ENCODE measurements around the gene PPP1R9A.

PPP1R9A gene

DNA sequence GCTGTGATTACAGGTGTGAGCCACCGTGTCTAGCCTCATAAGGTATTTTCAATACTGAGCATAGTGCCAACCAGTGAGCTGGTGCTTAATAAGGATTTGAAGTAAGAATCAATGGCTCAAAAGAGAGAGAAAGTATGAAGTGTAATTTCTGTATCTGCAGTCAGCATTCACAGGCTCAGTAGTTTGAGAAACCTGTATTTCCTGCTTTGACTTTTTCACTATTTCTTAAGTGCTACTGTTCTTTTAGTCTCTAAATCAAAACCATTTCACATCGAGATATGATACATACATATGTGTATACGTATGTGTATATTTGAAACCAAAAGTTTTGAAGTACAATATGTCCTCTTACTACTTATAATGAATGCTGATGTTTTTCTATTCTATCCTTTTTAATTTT is 189.9 kb downstream of the PPP1R9A start:
- no peak for DNase-seq (ENCODE audit: low read depth, low spot score)

DNA sequence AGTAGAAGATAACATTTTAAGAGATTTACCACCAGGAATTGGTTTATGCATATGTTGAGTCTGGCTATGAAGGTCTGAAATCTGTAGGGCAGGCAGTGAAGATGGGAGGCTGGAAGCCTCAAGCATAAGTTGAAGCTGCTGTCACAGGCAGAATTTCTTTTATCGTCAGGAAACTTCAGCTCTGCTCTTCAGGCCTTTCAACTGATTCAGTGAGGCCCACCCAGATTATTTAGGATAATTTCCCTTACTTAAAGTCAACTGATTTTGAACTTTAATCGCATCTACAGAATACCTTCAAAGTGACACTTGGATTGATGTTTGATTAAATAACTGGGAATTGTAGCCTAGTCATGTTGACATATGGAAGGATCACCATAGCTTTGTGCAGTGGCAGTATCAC is 190.5 kb downstream of the PPP1R9A start:
- no peak for DNase-seq (ENCODE audit: low read depth, low spot score)

DNA sequence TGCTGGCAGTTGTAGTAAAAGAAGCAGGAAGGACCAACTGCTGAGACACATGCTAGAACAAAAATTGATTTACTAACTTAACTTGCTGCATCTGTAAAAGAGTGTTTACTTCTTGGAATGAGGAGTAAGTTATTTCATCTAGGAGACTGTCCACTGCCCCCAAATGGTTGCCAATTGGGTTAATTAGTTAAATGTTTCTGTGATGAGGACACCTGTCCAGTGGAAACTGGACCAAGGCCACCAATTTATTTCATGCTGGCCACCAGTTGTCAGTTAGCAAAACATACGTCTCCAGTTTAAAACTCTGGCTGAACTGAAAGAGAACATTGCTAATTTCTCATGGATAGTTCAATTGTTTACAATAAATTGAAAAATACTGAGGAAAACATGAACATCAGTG is 191.7 kb downstream of the PPP1R9A start:
- DNase-seq (ENCODE audit: low read depth, low spot score) = no peak

DNA sequence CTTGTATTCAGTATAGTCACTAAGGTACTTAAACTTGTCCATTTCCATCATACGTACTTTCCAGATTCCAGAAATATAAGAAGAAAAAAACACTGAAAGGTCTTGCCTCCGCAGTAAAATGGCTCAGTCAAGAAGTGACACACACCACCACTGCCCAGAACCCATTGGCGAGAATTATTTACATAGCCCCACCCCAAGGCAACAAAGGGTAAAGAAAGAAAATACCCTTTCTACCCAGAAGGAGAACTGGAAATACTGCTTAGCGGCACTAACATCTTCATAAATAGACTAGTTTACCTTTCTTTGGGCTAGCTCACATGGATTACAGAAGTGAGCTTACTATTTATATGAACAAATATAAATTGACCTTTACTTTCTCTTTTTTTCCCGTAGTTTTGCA is 194.0 kb downstream of the PPP1R9A start:
- DNase-seq (ENCODE audit: low read depth, low spot score) = no peak

DNA sequence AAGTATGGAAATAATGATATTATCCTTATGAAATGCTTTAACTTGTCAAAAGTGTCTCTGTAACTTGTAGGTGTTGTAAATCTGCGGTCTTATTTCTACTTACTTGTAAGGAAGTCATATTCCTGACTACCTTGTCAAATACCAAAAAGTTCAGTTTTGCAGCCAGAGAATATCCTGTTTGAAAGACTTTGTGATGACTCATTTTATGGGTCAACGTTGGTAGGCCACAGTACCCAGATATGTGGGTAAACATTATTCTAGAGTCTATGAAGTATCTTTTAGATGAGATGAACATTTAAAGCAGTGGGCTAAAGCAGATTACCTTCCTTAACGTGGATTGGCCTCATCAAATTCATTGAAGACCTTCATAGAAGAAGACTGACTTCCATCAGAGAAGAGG is 195.3 kb downstream of the PPP1R9A start:
- DNase-seq (ENCODE audit: low read depth, low spot score) = no peak

DNA sequence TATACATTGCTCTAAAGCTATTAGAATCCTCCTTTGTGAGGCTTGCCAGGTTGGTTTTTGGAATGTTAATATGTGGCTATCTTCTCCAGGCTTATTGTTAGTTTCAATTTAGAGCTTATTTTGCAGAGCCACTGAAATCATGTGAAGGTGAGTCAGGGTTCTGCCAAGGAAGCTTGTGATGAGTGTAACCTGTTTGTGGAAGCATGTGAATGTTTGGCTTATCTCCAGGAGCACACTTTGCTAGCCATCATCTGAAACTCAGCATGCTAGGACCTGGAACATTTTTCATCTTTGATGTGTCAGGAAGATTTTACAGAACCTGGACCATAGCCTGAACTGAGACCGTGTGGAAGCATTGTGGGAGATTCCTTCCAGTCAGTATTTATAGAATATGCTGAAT is 197.3 kb downstream of the PPP1R9A start:
- DNase-seq (ENCODE audit: low read depth, low spot score) = no peak

DNA sequence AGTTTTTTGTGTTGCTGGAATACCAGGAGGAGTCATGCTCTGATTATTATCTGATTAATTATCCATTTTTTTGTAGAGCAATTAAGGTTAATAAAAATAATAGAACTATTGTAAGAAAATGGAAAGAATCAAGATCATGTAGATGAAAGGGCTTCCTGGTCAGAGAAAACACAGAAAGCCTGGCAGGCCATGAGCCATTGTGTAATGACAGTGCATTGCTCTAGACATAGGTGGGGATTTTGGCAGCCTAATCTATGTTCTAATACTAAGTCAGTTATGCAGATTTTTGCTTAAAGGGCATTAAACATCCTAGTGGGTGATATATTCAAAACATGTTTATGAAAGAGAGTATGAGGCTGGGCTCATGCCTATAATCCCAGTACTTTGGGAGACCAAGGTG is 198.2 kb downstream of the PPP1R9A start:
- no peak for DNase-seq (ENCODE audit: low read depth, low spot score)

DNA sequence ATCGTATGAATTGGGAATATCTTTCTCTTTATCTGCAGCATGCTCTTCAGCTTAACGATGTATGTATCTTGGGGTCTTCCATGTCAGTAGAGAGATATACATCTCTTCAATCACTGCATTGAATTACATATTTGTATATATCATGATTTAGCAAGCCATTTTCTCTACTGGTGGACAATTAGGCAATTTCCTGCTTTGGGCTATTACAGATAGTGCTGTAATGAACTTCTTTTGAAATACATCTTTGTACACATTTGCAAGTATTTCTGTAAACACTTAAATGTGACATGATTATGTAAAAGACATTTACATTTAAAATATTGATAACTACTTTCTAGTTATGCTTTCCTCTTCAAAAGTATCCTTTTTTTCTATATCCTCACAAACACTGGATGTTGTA is 199.0 kb downstream of the PPP1R9A start:
- no peak for DNase-seq (ENCODE audit: low read depth, low spot score)

DNA sequence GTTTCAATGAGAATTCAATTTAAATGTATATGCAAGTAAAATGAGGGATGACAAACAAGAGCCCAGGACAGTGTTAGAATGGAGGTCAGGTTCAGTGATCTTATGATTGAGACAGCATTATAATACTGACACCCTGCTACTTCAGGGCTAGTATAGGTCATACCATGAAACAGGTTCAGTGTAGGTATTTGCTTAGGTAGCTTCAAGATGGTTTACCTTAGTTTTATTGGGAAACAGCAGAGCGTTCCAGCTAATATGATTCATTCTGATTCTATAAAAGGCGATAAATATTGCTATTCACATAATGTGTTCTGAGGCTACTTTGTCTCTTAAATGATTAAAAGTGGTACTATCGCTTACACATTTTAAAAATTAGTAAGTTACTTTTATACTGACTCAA is 203.3 kb downstream of the PPP1R9A start:
- DNase-seq (ENCODE audit: low read depth, low spot score) = no peak

DNA sequence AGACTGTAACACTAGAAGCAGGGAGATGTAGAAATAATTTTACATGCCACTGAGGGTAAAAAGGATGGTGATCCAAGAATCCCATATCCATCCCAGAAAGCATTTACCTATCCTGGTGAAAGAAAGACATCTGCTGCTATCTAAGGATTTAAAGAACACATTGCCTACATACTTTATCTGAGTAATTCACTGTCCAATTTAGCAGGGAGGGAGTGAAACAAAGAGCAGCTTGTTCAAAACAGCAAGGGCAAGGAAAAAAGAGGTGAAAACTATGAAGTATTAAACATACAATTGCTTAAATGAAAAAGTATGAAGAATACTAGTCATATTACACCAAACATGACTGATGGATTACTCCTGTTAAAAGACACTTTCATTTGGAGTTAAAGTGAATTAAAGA is 206.2 kb downstream of the PPP1R9A start:
- DNase-seq (ENCODE audit: low read depth, low spot score) = no peak

DNA sequence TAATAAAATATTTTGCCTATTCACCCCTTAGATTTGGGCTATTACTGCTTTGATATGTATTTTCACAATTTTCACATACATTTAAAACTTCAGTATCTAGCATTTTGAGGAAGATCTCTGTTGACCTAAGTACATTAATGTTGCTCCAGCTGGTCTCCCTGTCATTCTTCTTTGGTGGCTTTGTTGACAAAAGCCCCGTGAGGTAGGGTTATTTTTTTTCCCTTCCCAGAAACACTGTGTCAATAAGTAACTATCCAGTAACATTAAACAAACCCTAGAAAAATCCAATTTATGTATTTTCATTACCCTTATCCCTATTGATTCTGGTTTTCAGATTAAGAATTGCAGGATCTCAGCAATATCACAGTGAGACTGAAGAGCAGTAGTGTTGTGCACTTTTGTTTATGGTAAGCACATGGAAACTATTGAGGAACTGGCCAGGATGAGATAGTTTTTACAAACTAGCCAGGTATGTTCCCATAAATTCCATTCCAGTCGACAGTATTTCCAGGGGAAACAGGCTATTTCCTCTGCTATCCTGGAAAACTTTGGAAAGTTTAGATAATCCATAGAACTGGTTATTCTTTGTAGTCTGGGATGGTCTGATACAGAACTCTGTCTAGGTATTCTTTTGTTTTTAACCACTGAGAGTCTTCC is 218.8 kb downstream of the PPP1R9A start:
- no peak for DNase-seq (ENCODE audit: low read depth, low spot score)

DNA sequence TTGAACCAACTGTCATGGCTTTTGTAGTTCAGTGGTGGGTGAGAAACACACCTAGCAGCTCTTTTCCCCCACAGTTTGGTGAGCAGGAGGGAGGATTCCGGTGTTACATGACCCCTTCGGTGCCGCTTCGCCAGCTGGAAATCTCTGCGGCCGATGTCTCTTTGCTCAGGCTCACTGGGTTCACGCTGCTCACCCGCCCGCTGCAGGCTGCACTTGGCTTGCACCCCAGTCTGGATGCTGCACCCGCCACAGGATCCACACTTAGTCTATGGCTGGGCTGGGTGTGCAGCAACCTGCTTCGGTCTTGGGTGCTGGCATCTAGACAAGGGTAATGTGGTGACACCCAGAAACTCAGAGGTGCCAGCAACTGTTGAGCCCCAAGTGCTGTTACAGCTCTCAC is 225.1 kb downstream of the PPP1R9A start:
- DNase-seq (ENCODE audit: low read depth, low spot score) = no peak

DNA sequence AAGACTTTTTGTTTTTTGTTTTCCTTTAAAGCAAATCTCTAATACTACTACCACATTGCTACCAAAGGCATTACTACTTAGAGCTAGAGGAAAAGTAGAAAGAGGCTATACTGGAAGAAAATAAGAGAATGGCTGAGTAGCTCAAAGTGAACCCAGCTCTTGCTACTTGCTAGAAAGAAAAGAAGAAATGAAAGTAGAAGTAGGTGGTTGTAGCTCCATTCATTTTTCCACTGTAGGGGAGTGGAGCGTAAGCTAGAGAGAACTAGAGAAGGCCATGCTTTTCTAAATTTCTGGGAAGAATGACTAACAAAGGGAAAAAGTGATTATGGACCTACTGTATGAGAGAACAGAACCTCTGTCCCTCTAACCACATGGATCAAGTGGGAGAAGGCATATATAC is 232.5 kb downstream of the PPP1R9A start:
- DNase-seq (ENCODE audit: low read depth, low spot score) = no peak

DNA sequence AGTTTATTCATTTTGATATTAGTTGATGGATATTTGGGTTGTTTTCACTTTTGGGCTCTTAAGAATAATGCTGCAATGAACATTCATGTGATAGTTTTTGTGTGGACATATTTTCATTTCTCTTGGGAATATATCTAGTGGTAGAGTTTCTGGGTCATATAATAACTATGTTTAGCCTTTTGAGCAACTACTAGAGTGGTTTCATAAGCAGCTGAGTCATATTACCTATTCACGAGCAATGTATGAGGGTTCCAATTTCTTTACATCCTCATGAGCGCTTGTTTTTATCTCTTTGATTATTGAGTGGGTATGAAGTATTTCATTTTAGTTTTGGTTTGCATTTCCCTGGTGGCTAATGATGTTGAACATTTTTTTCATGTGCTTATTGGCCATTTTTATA is 234.4 kb downstream of the PPP1R9A start:
- no peak for DNase-seq (ENCODE audit: low read depth, low spot score)

DNA sequence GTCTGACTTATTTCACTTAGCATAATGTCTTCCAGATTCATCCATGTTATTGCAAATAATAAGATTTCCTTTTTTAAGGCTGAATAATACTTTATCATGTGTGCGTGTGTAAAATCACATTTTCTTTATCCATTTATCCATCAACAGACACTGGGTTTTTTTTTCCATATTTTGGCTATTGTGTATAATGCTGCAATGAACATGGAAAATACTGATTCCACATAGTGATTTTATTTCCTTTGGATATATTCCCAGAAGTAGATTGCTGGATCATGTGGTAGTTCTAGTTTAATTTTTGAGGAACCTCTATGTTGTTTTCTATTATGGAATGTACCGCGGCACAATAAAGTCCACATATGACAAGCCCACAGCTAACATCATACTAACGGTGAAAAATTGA is 236.9 kb downstream of the PPP1R9A start:
- no peak for DNase-seq (ENCODE audit: low read depth, low spot score)

DNA sequence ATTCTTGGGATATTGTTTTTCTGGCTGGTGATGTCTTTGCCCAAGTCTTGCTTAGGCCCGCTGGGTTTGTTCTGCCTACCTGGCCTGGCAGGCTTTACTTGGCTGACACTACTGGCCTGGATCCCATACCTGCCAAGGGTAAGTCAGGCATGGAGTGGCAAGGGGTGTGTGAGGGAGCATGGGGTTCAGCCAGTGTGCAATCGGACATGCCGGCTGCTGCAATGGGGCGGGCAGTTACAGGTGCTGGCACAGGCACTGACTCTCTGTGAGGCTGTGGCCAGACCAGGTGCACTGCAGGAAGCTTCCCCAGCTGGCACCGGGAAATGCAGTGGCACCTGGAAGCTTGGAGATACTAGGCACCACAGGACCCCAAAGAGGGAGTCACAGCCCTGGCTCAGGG is 248.6 kb downstream of the PPP1R9A start:
- DNase-seq (ENCODE audit: low read depth, low spot score) = no peak

DNA sequence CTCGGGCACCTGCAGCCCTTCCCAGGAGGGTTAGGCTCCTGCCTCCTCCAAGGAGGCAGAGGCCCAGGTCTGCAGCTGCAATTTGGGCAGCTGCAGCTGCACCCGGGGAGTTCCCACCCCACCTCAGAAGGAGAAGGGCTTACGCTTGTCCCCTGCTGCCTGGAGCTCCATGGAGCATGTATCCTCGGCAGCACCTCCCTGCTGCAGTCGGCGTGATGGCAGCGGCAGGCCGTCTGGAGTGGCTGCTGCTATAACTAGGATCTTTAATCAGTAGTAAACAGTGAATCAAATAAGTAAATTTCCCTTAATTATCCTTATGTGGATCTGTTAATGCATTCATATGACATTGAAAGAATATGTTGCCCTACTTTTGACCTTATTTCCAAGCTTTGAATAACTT is 250.0 kb downstream of the PPP1R9A start:
- no peak for DNase-seq (ENCODE audit: low read depth, low spot score)

DNA sequence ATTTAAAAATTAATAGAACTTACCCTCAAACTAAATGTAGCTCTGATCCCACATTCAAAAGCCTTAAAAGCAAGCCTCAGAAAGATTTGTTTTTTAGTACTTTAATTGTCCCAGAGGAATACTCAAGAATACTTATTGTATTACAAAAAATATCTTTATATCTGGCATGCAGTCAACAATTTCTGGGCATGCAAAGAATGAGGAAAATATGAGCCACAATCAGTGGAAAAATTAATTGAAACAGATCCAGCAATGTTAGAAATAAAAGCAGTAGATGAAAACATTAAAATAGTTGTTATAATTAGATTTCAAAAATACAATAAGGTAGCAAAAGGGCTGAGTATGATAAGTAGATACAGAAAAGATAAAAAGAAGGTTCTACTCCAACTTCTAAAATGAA is 262.3 kb downstream of the PPP1R9A start:
- no peak for DNase-seq (ENCODE audit: low read depth, low spot score)

DNA sequence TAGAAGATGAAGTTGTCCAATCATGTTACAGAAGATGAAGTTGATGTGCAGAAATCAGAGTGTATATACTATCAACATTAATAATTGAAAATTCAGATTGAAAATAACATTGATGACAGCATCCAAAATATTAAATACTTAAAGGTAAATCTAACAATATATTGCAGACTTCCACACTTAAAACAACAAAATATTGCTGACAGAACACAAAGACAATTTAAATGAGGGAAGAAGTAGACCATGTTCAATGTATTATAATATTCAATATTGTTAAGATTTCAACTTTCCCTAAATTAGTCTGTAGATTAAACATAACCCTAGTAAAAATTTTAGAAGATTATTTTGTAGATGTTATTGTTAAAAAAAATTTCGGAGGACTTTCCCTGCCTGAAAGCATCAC is 265.0 kb downstream of the PPP1R9A start:
- no peak for DNase-seq (ENCODE audit: low read depth, low spot score)

DNA sequence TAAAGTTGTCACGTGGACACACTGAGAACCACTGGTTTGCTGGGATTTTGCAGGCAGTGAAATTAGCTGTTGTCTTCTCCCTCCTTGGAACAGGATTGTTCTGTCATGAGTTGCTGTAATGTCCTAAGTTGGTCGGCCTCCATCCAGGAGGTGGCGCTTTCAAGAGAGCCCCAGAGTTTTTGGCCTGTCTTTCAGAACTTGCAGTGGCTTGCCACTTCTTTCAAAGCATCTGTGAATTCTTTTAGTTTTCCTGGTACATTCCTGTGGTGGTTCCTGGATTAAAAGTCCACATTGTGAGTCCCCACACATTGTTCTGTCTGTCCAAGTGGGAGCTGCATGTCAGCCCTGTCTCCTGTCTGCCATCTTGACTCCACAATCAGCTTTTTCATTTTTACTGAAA is 283.1 kb downstream of the PPP1R9A start:
- peak; percentile 11 for DNase-seq (ENCODE audit: low read depth, low spot score)

DNA sequence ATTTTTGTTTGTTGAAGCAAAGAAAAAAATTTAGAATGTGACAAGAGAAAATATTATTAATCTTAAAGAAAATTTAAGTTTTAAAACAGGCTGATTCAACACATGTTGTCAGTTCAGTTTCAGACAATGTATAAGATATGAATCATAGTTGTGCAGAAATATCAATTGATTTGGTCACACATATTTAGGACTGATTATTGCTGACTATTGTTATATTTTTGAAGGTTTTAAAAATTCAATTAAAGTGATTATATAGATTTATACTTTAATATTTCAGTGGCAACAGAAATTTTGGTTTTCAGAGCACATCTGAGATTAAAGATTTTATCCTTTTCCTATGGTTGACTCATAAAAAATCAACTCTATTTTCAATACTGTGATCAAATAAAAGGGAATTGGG is 284.4 kb downstream of the PPP1R9A start:
- DNase-seq (ENCODE audit: low read depth, low spot score) = no peak

DNA sequence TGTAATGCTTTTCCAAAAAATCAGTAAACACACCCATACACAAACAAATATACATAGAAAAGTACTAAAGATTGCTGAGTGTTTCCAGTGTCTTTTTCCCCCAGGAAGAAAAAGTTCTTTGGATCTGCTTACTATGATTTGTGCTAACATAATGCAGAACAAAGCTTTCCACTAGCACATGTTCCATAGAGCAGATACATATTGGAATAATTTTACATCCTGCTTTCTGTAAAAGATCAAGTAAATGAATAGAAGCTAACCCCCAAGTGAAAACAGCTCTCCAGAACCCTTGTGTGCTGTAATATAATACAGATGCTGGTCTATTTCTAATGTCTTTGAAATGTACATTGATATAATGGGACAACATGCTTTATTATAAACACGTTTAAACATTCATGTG is 291.5 kb downstream of the PPP1R9A start:
- no peak for DNase-seq (ENCODE audit: low read depth, low spot score)

DNA sequence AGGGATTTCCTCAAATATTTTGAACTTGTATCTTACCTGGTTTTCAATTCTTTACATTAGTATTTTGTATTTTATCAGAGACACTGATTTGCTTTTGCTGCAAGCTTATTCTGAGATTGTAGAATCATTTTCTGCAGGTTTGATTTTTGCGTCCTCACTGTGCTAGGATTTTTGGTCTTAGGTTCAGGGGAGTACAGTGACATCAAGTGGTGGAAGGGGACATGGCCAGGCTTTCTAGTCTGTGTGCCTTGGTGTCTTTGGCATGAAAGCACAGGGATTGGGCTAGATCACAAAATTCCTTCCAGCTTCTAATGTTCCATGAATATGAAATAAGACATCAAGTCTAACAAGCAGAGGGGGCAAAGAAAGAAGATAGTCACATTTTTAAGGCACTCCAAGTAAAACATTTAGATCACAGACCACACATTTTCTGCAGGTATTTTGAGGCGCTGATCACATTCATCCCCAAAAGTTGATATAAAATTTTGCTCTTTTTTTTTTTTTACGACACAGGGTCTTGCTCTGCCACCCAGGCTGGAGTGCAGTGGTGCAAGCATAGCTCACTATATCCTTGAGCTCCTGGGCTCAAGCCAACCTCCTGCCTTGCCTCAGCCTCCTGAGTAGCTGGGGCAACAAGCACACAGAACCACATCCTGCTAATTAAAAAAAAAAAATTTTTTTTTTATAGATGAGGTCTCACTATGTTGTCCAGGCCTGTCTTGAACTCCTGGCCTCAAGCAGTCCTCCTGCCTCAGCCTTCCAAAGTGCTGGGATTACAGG is 292.6 kb downstream of the PPP1R9A start:
- DNase-seq (ENCODE audit: low read depth, low spot score) = peak; percentile 40

DNA sequence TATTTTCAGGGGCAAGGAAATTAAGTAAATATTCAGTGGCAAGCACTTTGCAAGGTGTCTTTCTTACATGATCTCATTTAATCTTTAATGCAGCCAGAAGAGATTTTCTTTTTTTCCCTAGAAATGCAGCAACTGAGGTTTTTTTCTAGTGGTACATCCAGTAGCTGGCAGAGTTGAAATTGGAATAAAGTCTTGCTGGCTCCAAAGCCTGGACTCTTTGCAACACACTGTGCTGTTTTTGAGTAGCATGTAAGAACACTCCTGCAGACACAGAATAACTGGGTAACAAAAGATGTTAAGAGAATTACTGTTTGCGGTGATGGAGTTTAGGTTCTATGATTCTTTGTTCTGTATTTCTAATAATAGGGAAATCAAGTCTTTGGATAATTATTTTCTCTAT is 293.3 kb downstream of the PPP1R9A start:
- DNase-seq (ENCODE audit: low read depth, low spot score) = no peak
